B cell (primary cell): Measurements from ENCODE around the gene NOP16.

Experiments
- CTCF ChIP-seq: fragments of 200-600 bp; IDR thresholded peaks from one replicate; pipeline ENCODE4 v1.8.0; 2022; ENCODE audit warnings: antibody characterized with exemption, mild to moderate bottlenecking
- EZH2 ChIP-seq: IDR thresholded peaks from 2 replicates; pipeline ENCODE4 v1.6.1; 2012; ENCODE audit warnings: borderline replicate concordance, low read depth, mild to moderate bottlenecking, moderate library complexity, low read length; ENCODE audit not compliant: insufficient read depth, poor library complexity, severe bottlenecking

- no peak for TF ChIP-seq CTCF
- TF ChIP-seq EZH2 = no peak
Measured at GRCh38 chr5:176391479-176391878, 3.1 kb upstream of the NOP16 start.
